Cardiac fibroblast (primary cell): Measurements from ENCODE around the gene ADAM11.

Experiments
- DNase-seq, 2 donors: peaks; one replicate each; pipeline versions ENCODE4 v3.0.0 to v3.0.0-alpha.2; 2010; ENCODE audit warnings: low read depth in 2 of 2
- H3K4me3 ChIP-seq, 2 donors: replicated peaks in 1 of 2; 1 replicate in 1 of 2; 2 replicates in 1 of 2; pipeline ENCODE4 v1.5.1; 2011; ENCODE audit warnings: low read depth in 2 of 2, low read length in 2 of 2, mild to moderate bottlenecking in 2 of 2, moderate library complexity in 1 of 2
- CTCF ChIP-seq: IDR thresholded peaks from one replicate; pipeline ENCODE4 v1.5.1; 2011; ENCODE audit warnings: low read depth, mild to moderate bottlenecking, low read length, inconsistent platforms

Gene ADAM11

GRCh38 chr17:44828919-44829522, 70.2 kb downstream of the ADAM11 start:
- peak overlapping the region; percentile 69 to 78 for H3K4me3 ChIP-seq
- peak; percentile 49 to 50 for DNase-seq
- no peak for TF ChIP-seq CTCF

- H3K4me3 ChIP-seq: peak within 1 kb of the TSS; percentile 69 to 78
- TF ChIP-seq CTCF: no peak
- DNase-seq: peak; percentile 28 to 38
These were observed 71.0 kb downstream of the ADAM11 start, which contains the start of gene GJC1 for GRCh38 chr17:44829523-44830358. GJC1 (minus strand) TSS chr17:44830287; CDS start chr17:44805817, 24,470 bp downstream.

- DNase-seq: peak; percentile 45 to 47
- H3K4me3 ChIP-seq: peak overlapping the region; percentile 64 to 78
- no peak for TF ChIP-seq CTCF
These were observed 71.8 kb downstream of the ADAM11 start for GRCh38 chr17:44830359-44831288.

- no peak for TF ChIP-seq CTCF
- H3K4me3 ChIP-seq: no peak overlapping the region
- DNase-seq: no peak
These were observed 72.6 kb downstream of the ADAM11 start for GRCh38 chr17:44831371-44831770.
